ENCODE measurements around the gene CHRNB4. TPM values are rescaled to one million over a fixed set of nuclear protein-coding genes. Genes with fewer than 3 reads are reported as not detected.
A peak's percentile ranks its signal among the peaks of the same experiment; 100 is the strongest.
"Not testable (repeated sequence)": the region's sequence is repeated elsewhere in the genome, so short reads cannot be mapped to it uniquely, and the experiment has no call there.

The CHRNB4 gene
- total RNA-seq, 1 experiment from 2014 or later: not detected

DNA sequence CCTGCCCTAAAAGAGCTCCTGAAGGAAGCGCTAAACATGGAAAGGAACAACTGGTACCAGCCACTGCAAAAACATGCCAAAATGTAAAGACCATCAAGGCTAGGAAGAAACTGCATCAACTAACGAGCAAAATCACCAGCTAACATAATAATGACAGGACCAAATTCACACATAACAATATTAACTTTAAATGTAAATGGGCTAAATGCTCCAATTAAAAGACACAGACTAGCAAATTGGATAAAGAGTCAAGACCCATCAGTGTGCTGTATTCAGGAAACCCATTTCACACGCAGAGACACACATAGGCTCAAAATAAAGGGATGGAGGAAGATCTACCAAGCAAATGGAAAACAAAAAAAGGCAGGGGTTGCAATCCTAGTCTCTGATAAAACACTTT is 31.5 kb downstream of the CHRNB4 start:
- not testable (repeated sequence) for H2AFZ ChIP-seq (ENCODE audit: low read length); H3K9ac ChIP-seq (ENCODE audit: low read length); H3K4me1 ChIP-seq (ENCODE audit: low read length); H3K27ac ChIP-seq (ENCODE audit: low read length); H3K9me2 ChIP-seq (replicated peaks; ENCODE audit: insufficient read depth, low read length); H3K4me2 ChIP-seq (ENCODE audit: low read depth, low read length, poor library complexity, severe bottlenecking); H3K27me3 ChIP-seq (ENCODE audit: low read length); H4K20me1 ChIP-seq (ENCODE audit: insufficient read depth, low read depth, low read length); H3K79me2 ChIP-seq (ENCODE audit: low read length); DNase-seq; H3K36me3 ChIP-seq (ENCODE audit: insufficient read depth, low read length); H3K9me3 ChIP-seq (ENCODE audit: low read length); H3K4me3 ChIP-seq (ENCODE audit: low read length)

- no peak overlapping the region for H2AFZ ChIP-seq (ENCODE audit: low read length)
- no peak overlapping the region for H3K4me3 ChIP-seq (ENCODE audit: low read length)
- no peak overlapping the region for H3K4me2 ChIP-seq (ENCODE audit: low read depth, low read length, poor library complexity, severe bottlenecking)
- H3K27ac ChIP-seq (ENCODE audit: low read length): no peak overlapping the region
- no peaks in the 10 kb centered on the region for H3K79me2 ChIP-seq (ENCODE audit: low read length)
- no peaks in the 10 kb centered on the region for H3K9me3 ChIP-seq (ENCODE audit: low read length)
- no peaks in the 10 kb centered on the region for H3K36me3 ChIP-seq (ENCODE audit: insufficient read depth, low read length)
- no peaks in the 10 kb centered on the region for H3K4me1 ChIP-seq (ENCODE audit: low read length)
- no peaks in the 10 kb centered on the region for H3K9me2 ChIP-seq (replicated peaks; ENCODE audit: insufficient read depth, low read length)
- DNase-seq: peak; percentile 33
- H3K9ac ChIP-seq (ENCODE audit: low read length): no peak overlapping the region
- H4K20me1 ChIP-seq (ENCODE audit: insufficient read depth, low read depth, low read length): no peaks in the 10 kb centered on the region
- H3K27me3 ChIP-seq (ENCODE audit: low read length): no peaks in the 10 kb centered on the region
These were observed 35.3 kb downstream of the CHRNB4 start for GRCh38 chr15:78605680-78606079.

DNA sequence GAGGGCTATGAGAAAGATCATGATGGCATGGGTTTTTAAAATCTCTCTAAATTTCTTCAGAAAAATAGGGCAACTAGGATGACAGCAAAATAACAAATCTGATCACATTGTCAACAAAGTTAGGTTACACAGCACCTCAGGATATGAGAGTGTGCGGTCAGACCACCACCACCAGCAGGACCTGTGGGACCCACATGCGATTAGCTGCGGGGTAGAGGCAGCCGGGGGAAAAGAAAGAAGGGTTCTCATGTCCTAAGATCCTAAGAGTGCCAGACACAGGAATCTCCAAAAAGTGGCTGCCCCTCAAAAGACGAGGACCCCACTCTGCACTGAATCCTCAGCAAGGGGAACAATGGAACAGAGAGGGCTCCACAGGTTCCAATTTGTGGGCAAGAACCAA is 35.8 kb downstream of the CHRNB4 start:
- H3K4me2 ChIP-seq (ENCODE audit: low read depth, low read length, poor library complexity, severe bottlenecking): no peak overlapping the region
- H3K27me3 ChIP-seq (ENCODE audit: low read length): no peaks in the 10 kb centered on the region
- H3K9me2 ChIP-seq (replicated peaks; ENCODE audit: insufficient read depth, low read length): no peaks in the 10 kb centered on the region
- no peaks in the 10 kb centered on the region for H3K4me1 ChIP-seq (ENCODE audit: low read length)
- H3K9me3 ChIP-seq (ENCODE audit: low read length): no peaks in the 10 kb centered on the region
- H3K4me3 ChIP-seq (ENCODE audit: low read length): no peak overlapping the region
- no peaks in the 10 kb centered on the region for H3K36me3 ChIP-seq (ENCODE audit: insufficient read depth, low read length)
- no peak for DNase-seq
- H3K9ac ChIP-seq (ENCODE audit: low read length): no peak overlapping the region
- H3K79me2 ChIP-seq (ENCODE audit: low read length): no peaks in the 10 kb centered on the region
- H4K20me1 ChIP-seq (ENCODE audit: insufficient read depth, low read depth, low read length): no peaks in the 10 kb centered on the region
- no peak overlapping the region for H2AFZ ChIP-seq (ENCODE audit: low read length)
- H3K27ac ChIP-seq (ENCODE audit: low read length): no peak overlapping the region

- no peaks in the 10 kb centered on the region for H4K20me1 ChIP-seq (ENCODE audit: insufficient read depth, low read depth, low read length)
- no peaks in the 10 kb centered on the region for H3K9me3 ChIP-seq (ENCODE audit: low read length)
- no peak overlapping the region for H3K4me3 ChIP-seq (ENCODE audit: low read length)
- no peak overlapping the region for H3K27ac ChIP-seq (ENCODE audit: low read length)
- no peak overlapping the region for H3K4me2 ChIP-seq (ENCODE audit: low read depth, low read length, poor library complexity, severe bottlenecking)
- H3K27me3 ChIP-seq (ENCODE audit: low read length): no peaks in the 10 kb centered on the region
- DNase-seq: no peak
- no peak overlapping the region for H2AFZ ChIP-seq (ENCODE audit: low read length)
- H3K36me3 ChIP-seq (ENCODE audit: insufficient read depth, low read length): no peaks in the 10 kb centered on the region
- no peaks in the 10 kb centered on the region for H3K4me1 ChIP-seq (ENCODE audit: low read length)
- H3K9me2 ChIP-seq (replicated peaks; ENCODE audit: insufficient read depth, low read length): no peaks in the 10 kb centered on the region
- H3K79me2 ChIP-seq (ENCODE audit: low read length): no peaks in the 10 kb centered on the region
- H3K9ac ChIP-seq (ENCODE audit: low read length): no peak overlapping the region
These were observed 36.6 kb downstream of the CHRNB4 start for GRCh38 chr15:78604420-78604819.

GRCh38 chr15:78603467-78603866 is 37.5 kb downstream of the CHRNB4 start:
- Histone ChIP-seq H3K79me2 (ENCODE audit: low read length) (no peaks in the 10 kb centered on the region), H3K9ac (ENCODE audit: low read length) (no peak overlapping the region), H3K9me3 (ENCODE audit: low read length) (no peaks in the 10 kb centered on the region), H4K20me1 (ENCODE audit: insufficient read depth, low read depth, low read length) (no peaks in the 10 kb centered on the region), H3K4me2 (ENCODE audit: low read depth, low read length, poor library complexity, severe bottlenecking) (no peak overlapping the region), H3K4me3 (ENCODE audit: low read length) (no peak overlapping the region), H3K36me3 (ENCODE audit: insufficient read depth, low read length) (no peaks in the 10 kb centered on the region), H3K27me3 (ENCODE audit: low read length) (no peaks in the 10 kb centered on the region), H3K4me1 (ENCODE audit: low read length) (no peaks in the 10 kb centered on the region), H3K9me2 (replicated peaks; ENCODE audit: insufficient read depth, low read length) (no peaks in the 10 kb centered on the region), H2AFZ (ENCODE audit: low read length) (no peak overlapping the region), H3K27ac (ENCODE audit: low read length) (no peak overlapping the region)
- no peak for DNase-seq

DNA sequence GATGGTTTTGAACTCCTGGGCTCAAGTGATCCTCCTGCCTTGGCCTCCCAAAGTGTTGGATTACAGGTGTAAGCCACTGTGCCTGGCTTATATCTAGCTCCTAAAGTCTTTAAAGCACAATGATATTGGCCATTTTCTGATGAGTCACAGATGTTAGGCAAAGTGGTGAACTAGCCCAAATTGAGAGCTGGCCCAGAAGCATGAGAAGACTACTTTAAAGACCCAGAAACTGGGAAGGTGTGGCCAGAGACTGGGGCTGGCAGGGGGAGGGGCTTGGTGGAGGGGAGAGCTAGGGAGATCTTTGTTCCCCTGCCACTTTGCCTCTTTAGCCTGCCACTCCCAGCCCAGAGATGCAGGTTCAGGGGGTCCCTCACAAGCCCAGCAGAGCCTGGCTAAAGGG is 41.8 kb downstream of the CHRNB4 start:
- no peak overlapping the region for H2AFZ ChIP-seq (ENCODE audit: low read length)
- no peak overlapping the region for H3K4me3 ChIP-seq (ENCODE audit: low read length)
- H3K9me2 ChIP-seq (replicated peaks; ENCODE audit: insufficient read depth, low read length): no peaks in the 10 kb centered on the region
- no peaks in the 10 kb centered on the region for H4K20me1 ChIP-seq (ENCODE audit: insufficient read depth, low read depth, low read length)
- H3K36me3 ChIP-seq (ENCODE audit: insufficient read depth, low read length): no peaks in the 10 kb centered on the region
- H3K4me2 ChIP-seq (ENCODE audit: low read depth, low read length, poor library complexity, severe bottlenecking): no peak overlapping the region
- no peaks in the 10 kb centered on the region for H3K9me3 ChIP-seq (ENCODE audit: low read length)
- no peak overlapping the region for H3K27ac ChIP-seq (ENCODE audit: low read length)
- H3K79me2 ChIP-seq (ENCODE audit: low read length): no peaks in the 10 kb centered on the region
- no peaks in the 10 kb centered on the region for H3K4me1 ChIP-seq (ENCODE audit: low read length)
- no peak overlapping the region for H3K9ac ChIP-seq (ENCODE audit: low read length)
- H3K27me3 ChIP-seq (ENCODE audit: low read length): no peaks in the 10 kb centered on the region
- peak; percentile 39 for DNase-seq

DNA sequence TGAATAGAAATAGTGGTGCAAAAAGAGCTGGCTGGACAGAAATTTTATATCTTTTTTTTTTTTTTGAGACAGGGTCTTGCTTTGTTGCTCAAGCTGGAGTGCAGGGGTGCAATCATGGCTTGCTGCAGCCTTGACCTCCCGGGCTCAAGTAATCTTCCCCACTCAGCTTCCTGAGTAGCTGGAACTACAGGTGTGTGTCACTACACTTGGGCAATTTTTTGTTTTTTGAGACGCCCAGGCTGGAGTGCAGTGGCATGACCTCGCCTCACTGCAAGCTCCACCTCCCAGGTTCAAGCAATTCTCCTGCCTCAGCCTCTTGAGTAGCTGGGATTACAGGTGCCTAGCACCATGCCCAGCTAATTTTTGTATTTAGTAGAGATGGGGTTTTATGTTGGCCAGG is 42.7 kb downstream of the CHRNB4 start:
- Histone ChIP-seq H3K9me3 (ENCODE audit: low read length) (no peaks in the 10 kb centered on the region), H3K79me2 (ENCODE audit: low read length) (no peaks in the 10 kb centered on the region), H2AFZ (ENCODE audit: low read length) (no peak overlapping the region), H3K27me3 (ENCODE audit: low read length) (no peaks in the 10 kb centered on the region), H3K27ac (ENCODE audit: low read length) (no peak overlapping the region), H4K20me1 (ENCODE audit: insufficient read depth, low read depth, low read length) (no peaks in the 10 kb centered on the region), H3K36me3 (ENCODE audit: insufficient read depth, low read length) (no peaks in the 10 kb centered on the region), H3K9me2 (replicated peaks; ENCODE audit: insufficient read depth, low read length) (no peaks in the 10 kb centered on the region), H3K4me2 (ENCODE audit: low read depth, low read length, poor library complexity, severe bottlenecking) (no peak overlapping the region), H3K4me3 (ENCODE audit: low read length) (no peak overlapping the region), H3K4me1 (ENCODE audit: low read length) (peaks cover 1% of the 10 kb centered on the region), H3K9ac (ENCODE audit: low read length) (no peak overlapping the region)
- DNase-seq: peak; percentile 28

DNA sequence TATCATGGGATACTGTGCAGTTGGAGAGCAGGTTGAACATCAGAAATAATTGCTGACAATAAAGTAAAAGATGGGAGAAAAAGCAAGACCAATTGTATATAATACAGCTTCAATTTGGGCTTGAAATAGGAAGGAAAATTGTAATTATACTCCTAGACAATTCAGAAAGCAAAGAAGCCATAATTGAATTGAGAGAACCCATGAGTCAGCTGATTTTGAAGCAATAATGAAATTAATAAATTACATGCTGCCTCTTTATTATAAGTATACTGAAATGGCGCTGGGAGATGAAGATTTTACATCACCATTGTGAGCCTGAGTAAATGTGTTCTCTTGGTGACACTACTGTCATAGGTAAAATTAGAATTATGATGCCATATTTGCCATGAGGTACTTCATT is 43.4 kb downstream of the CHRNB4 start:
- no peak overlapping the region for H3K4me3 ChIP-seq (ENCODE audit: low read length)
- peak; percentile 27 for DNase-seq

GRCh38 chr15:78574944-78575343 is 66.1 kb downstream of the CHRNB4 start:
- no peaks in the 10 kb centered on the region for H3K27me3 ChIP-seq (ENCODE audit: low read length)
- no peak overlapping the region for H3K4me3 ChIP-seq (ENCODE audit: low read length)
- H3K4me1 ChIP-seq (ENCODE audit: low read length): no peaks in the 10 kb centered on the region
- no peak for DNase-seq
- H3K9ac ChIP-seq (ENCODE audit: low read length): no peak overlapping the region
- H3K9me2 ChIP-seq (replicated peaks; ENCODE audit: insufficient read depth, low read length): no peaks in the 10 kb centered on the region
- no peaks in the 10 kb centered on the region for H4K20me1 ChIP-seq (ENCODE audit: insufficient read depth, low read depth, low read length)
- H3K79me2 ChIP-seq (ENCODE audit: low read length): no peaks in the 10 kb centered on the region
- no peaks in the 10 kb centered on the region for H3K36me3 ChIP-seq (ENCODE audit: insufficient read depth, low read length)
- H3K27ac ChIP-seq (ENCODE audit: low read length): no peak overlapping the region
- H3K4me2 ChIP-seq (ENCODE audit: low read depth, low read length, poor library complexity, severe bottlenecking): no peak overlapping the region
- no peaks in the 10 kb centered on the region for H3K9me3 ChIP-seq (ENCODE audit: low read length)
- H2AFZ ChIP-seq (ENCODE audit: low read length): no peak overlapping the region

More for the DNA sequence above, 43.4 kb downstream of the CHRNB4 start:
- Histone ChIP-seq H3K36me3 (ENCODE audit: insufficient read depth, low read length) (no peaks in the 10 kb centered on the region), H3K4me2 (ENCODE audit: low read depth, low read length, poor library complexity, severe bottlenecking) (no peak overlapping the region), H3K9me2 (replicated peaks; ENCODE audit: insufficient read depth, low read length) (no peaks in the 10 kb centered on the region), H3K4me1 (ENCODE audit: low read length) (peaks cover 8% of the 10 kb centered on the region), H3K27me3 (ENCODE audit: low read length) (no peaks in the 10 kb centered on the region), H2AFZ (ENCODE audit: low read length) (no peak overlapping the region), H3K9me3 (ENCODE audit: low read length) (no peaks in the 10 kb centered on the region), H3K9ac (ENCODE audit: low read length) (no peak overlapping the region), H4K20me1 (ENCODE audit: insufficient read depth, low read depth, low read length) (no peaks in the 10 kb centered on the region), H3K79me2 (ENCODE audit: low read length) (no peaks in the 10 kb centered on the region), H3K27ac (ENCODE audit: low read length) (no peak overlapping the region)
